Measurements from ENCODE around the gene CALHM4. TPM values are rescaled to one million over a fixed set of nuclear protein-coding genes. Genes with fewer than 3 reads are reported as not detected.
A peak's percentile ranks its signal among the peaks of the same experiment; 100 is the strongest.

Gene CALHM4
- total and polyA plus RNA-seq, 2 donors (not counting 3 experiments of a cell fraction or from before 2014, with no cell fraction given), result 1.2 TPM; not detected in 1

GRCh38 chr6:116531675-116532570, 21.6 kb upstream of the CALHM4 start:
- DNase-seq (ENCODE audit: low read depth, low spot score), result peak; percentile 86
- H3K36me3 ChIP-seq (ENCODE audit: control insufficient read depth in 2 of 2, extremely low read depth in 1 of 2, insufficient read depth in 2 of 2, low read length in 2 of 2), result no peaks in the 10 kb centered on the region
- peaks cover 16% of the 10 kb centered on the region for H3K4me1 ChIP-seq (ENCODE audit: control insufficient read depth, extremely low read depth, insufficient read depth, low read length)
- H3K27me3 ChIP-seq (ENCODE audit: control insufficient read depth in 2 of 2, insufficient read depth in 2 of 2, low read length in 2 of 2), result peaks cover 0 to 2% of the 10 kb centered on the region in 2 experiments
- no peaks in the 10 kb centered on the region for H3K9me3 ChIP-seq (replicated peaks; ENCODE audit: control insufficient read depth, insufficient read depth, low read length)
- no TSS peak for BruUV-seq (replicated peaks)
- no peak overlapping the region for H3K4me2 ChIP-seq (ENCODE audit: insufficient read depth, low read length)
- no peak overlapping the region for H3K27ac ChIP-seq (ENCODE audit: insufficient read depth, low read depth, low read length)
- ChIA-PET POLR2A (no interaction called here), CTCF (interaction anchor here (3.6 to 4.5 kb wide), 5 partner anchors 19 to 314 kb away, joined by 26 to 103 read pairs (median 72); partner anchors contain the start of gene CALHM5)
- no peaks in the 10 kb centered on the region for H4K20me1 ChIP-seq (replicated peaks; ENCODE audit: control insufficient read depth, extremely low read depth, insufficient read depth, low read length)
- H3K9ac ChIP-seq (replicated peaks; ENCODE audit: extremely low read depth, insufficient read depth, low read length), result no peak overlapping the region
- no peak overlapping the region for H3K4me3 ChIP-seq (replicated peaks in 1 of 3; ENCODE audit: insufficient read depth in 1 of 3, low read depth in 1 of 3, low read length in 3 of 3)
- TF ChIP-seq CTCF (IDR thresholded peaks at IDR 0.05; ENCODE audit: extremely low read depth in 1 of 2, insufficient read depth in 1 of 2, low read depth in 1 of 2, low read length in 2 of 2) (peak; percentile 59 to 74), MYC (IDR thresholded peaks at IDR 0.05; ENCODE audit: low read depth, low read length) (no peak)
- H3K9me1 ChIP-seq (replicated peaks; ENCODE audit: control insufficient read depth, extremely low read depth, insufficient read depth, low read length), result no peaks in the 10 kb centered on the region
- dilution Hi-C loops (cut with MboI; ENCODE audit: extremely low pct_ligation_motif_present, low sequenced_read_pairs) (no loop called here), intact Hi-C loops (cut with micrococcal nuclease) (loop anchor here (1.0 to 2.0 kb wide), 6 partner anchors 21 to 314 kb away; partner anchors contain the start of genes CALHM5 and DSE)
- H2AFZ ChIP-seq (ENCODE audit: low read depth, low read length), result no peak overlapping the region
- FAIRE-seq, result peak; percentile 58
- H3K79me2 ChIP-seq (ENCODE audit: control insufficient read depth, insufficient read depth, low read length), result no peaks in the 10 kb centered on the region

Measured in endothelial cell of umbilical vein (primary cell).